ENCODE data around the gene RARG. TPM values are rescaled to one million over a fixed set of nuclear protein-coding genes. Genes with fewer than 3 reads are reported as not detected.

Gene RARG
- total and polyA plus RNA-seq, 8 donors, result 38.2 to 62.5 (median 46.7) TPM

DNA sequence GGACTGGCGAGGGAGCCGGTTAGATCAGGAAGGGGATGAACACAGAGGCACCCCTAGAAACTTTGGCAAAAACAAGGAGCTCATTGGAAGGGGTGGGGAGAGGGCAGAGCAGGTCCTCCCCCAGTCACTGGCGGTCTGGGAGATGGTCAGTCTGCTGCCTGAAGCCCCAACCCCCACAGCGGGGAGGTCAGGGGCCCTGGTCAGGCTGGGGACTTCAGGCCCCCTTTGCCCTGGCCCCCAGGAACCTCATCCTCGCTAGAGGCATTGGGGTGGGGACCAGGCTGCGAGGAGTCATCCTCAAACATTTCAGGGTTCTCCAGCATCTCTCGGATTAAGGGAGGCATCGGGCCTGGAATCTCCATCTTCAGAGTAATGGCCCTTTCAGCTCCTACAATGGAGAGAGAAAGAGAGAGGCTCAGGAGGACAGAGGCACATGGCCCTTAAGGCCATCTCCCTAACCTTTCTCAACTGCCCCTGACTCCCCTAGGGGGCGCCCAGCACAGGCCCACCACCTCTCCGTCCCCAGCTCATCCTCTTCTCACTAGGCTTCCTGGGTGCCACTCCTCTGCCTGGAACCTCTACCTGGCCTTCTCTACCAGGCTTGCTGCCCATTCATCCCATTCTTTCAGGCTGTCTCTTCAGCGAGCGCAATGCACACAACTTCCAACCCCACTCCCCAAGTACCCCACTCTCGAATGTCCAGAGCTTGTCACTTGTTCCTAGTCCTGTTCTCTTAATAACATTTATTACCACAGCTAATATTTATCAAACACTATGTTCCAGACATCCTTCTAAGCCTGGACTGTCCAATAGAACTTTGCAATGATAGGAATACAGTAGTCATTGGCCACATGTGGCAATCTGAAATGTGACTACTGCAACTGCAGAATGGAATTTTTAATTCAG, 20.3 kb downstream of the RARG start:
- intact Hi-C loops (cut with DNase I), result loop anchor here in 1 of 2 donors (2.0 kb wide), 1 partner anchor 77 kb away; no protein-coding TSS in a partner anchor
- H3K36me3 ChIP-seq, result peaks cover 0 to 46% of the 10 kb centered on the region in 2 donors
- ATAC-seq, result no peak
- no peaks in the 10 kb centered on the region for H3K9me3 ChIP-seq
- H3K27me3 ChIP-seq, result no peaks in the 10 kb centered on the region
- TF ChIP-seq, protein P1, sequence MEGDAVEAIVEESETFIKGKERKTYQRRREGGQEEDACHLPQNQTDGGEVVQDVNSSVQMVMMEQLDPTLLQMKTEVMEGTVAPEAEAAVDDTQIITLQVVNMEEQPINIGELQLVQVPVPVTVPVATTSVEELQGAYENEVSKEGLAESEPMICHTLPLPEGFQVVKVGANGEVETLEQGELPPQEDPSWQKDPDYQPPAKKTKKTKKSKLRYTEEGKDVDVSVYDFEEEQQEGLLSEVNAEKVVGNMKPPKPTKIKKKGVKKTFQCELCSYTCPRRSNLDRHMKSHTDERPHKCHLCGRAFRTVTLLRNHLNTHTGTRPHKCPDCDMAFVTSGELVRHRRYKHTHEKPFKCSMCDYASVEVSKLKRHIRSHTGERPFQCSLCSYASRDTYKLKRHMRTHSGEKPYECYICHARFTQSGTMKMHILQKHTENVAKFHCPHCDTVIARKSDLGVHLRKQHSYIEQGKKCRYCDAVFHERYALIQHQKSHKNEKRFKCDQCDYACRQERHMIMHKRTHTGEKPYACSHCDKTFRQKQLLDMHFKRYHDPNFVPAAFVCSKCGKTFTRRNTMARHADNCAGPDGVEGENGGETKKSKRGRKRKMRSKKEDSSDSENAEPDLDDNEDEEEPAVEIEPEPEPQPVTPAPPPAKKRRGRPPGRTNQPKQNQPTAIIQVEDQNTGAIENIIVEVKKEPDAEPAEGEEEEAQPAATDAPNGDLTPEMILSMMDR (IDR thresholded peaks at IDR 0.05), result no peak
- peaks cover 10 to 66% of the 10 kb centered on the region in 2 donors for H3K4me1 ChIP-seq
- no peak for DNase-seq
- no peak overlapping the region for H3K4me3 ChIP-seq
- H3K27ac ChIP-seq, result no peak overlapping the region

DNA sequence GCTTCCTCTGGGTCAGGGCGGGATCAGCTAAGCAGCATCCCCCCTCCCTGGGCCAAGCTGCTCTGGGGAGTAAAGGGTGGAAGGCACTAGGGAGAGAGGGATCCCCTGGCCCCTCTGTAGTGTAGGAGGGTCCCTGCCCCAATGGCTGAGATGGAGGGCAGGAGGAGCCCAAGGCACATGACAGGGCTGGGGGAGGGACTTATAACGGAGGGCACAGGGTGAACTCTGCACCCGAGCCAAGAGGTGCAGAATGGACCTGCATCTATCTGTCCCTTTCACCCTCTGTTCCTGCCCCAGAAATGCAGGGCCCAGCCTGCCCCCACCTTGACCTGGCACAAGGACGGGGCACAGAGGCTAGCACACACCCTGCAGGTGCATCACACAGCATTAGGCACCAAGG, 21.2 kb downstream of the RARG start:
- Histone ChIP-seq H3K4me1 (peaks cover 8 to 66% of the 10 kb centered on the region in 2 donors), H3K36me3 (peaks cover 0 to 46% of the 10 kb centered on the region in 2 donors), H3K4me3 (no peak overlapping the region), H3K9me3 (no peaks in the 10 kb centered on the region), H3K27me3 (no peaks in the 10 kb centered on the region), H3K27ac (no peak overlapping the region)
- intact Hi-C loops (cut with DNase I), result no loop called here
- TF ChIP-seq, protein P1 (IDR thresholded peaks at IDR 0.05), result no peak
- DNase-seq, result no peak
- ATAC-seq, result no peak

DNA sequence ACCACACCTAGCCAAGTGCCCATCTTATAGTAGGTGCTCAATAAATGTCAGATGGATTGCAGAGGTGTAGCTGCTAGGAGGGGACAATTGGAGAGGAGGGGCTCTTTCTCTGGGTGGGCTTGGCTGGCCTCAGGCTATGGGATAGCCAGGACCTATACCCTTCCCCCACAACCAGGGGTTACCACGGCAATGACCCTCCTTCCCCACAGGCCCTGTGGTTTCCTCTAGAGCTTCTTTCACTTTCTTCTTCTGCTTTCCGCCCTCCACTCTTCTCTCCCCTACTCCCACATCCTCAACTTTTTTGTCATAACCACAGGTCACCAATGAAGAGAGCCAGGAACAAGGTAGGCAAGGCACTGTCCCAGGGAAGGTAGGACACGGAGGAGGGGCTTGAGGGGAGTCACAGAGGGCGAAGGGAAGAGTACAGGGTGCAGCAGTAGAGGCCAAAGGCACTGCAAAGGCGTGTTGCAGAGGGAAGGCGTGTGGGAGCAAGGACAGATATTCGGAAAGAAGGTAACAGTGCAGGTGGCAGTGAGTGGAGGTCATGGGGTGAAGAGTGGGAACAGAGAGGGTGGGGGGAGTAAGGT, 23.0 kb downstream of the RARG start:
- TF ChIP-seq, protein P1 (IDR thresholded peaks at IDR 0.05), result no peak
- DNase-seq (no peak), ATAC-seq (no peak)
- no peaks in the 10 kb centered on the region for H3K27me3 ChIP-seq
- H3K27ac ChIP-seq, result peak overlapping the region in 1 of 2 donors; percentile 76
- H3K4me3 ChIP-seq, result peak overlapping the region in 1 of 2 donors; percentile 20
- H3K9me3 ChIP-seq, result no peaks in the 10 kb centered on the region
- H3K36me3 ChIP-seq, result peaks cover 0 to 40% of the 10 kb centered on the region in 2 donors
- intact Hi-C loops (cut with DNase I), result no loop called here
- H3K4me1 ChIP-seq, result peaks cover 8 to 61% of the 10 kb centered on the region in 2 donors

DNA sequence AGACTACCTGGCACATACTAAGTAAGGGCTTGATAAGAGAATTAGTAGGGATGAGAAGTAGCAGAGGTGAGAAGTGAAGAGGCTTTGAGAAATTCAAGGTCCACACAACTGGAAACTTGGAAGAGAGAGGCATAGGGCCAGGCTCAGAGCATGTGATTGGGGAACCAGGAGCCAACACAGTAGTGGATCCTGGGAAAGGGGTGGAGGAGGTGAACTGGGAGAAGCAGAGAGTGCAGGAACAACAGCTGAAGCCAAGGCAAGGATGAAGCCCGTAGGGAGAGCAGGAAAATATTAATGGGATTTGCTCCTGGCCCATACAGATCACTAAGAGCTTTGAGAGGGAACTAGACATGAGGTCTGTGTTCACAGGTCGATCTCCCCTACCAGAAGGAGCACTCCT, 23.6 kb downstream of the RARG start:
- Histone ChIP-seq H3K36me3 (peaks cover 0 to 34% of the 10 kb centered on the region in 2 donors), H3K27me3 (no peaks in the 10 kb centered on the region), H3K4me3 (no peak overlapping the region), H3K9me3 (no peaks in the 10 kb centered on the region), H3K4me1 (peaks cover 8 to 56% of the 10 kb centered on the region in 2 donors), H3K27ac (peak overlapping the region in 1 of 2 donors; percentile 76)
- ATAC-seq (no peak), DNase-seq (no peak)
- TF ChIP-seq, protein P1 (IDR thresholded peaks at IDR 0.05), result no peak
- intact Hi-C loops (cut with DNase I), result no loop called here

DNA sequence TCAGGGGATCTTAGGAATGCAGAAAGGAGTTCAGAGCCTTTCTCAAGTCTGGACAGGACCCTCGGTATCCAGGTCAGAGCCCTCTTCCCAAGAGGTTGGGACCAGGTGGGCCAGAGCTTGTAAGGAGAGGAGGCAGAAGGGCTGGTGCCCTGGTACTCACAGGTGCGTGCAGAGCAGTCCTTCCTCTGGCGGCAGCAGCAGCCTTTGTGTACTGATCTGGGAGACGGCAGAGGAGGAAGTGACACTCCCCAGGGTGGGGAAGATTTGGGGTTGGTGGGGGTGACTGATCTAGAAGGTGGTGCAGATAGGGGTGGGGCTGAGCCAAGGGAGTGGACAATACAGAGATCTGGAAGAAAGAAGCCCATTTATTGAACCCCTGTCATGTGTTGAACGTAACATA, 25.0 kb downstream of the RARG start, which contains the start of gene ITGB7:
ITGB7 (minus strand) TSS at position 210 of the 400 bp plus-strand sequence. CDS start 6,808 bp downstream, outside the sequence.
- H3K4me3 ChIP-seq, result peak within 1 kb of the TSS in 1 of 2 donors; percentile 11
- no peak for ATAC-seq

More for the DNA sequence above, 25.0 kb downstream of the RARG start, which contains the start of gene ITGB7:
- Histone ChIP-seq H3K36me3 (peaks cover 0 to 23% of the 10 kb centered on the region in 2 donors), H3K9me3 (no peaks in the 10 kb centered on the region), H3K4me1 (peaks cover 8 to 49% of the 10 kb centered on the region in 2 donors), H3K27ac (peak within 1 kb of the TSS in 1 of 2 donors; percentile 76), H3K27me3 (no peaks in the 10 kb centered on the region)
- intact Hi-C loops (cut with DNase I), result no loop called here
- DNase-seq, result no peak
- TF ChIP-seq, protein P1 (IDR thresholded peaks at IDR 0.05), result no peak

Data from left lung (tissue), 10 donors.